ENCODE measurements around the gene FUT7.
"Not testable (repeated sequence)": the region's sequence is repeated elsewhere in the genome, so short reads cannot be mapped to it uniquely, and the experiment has no call there.

The FUT7 gene

DNA sequence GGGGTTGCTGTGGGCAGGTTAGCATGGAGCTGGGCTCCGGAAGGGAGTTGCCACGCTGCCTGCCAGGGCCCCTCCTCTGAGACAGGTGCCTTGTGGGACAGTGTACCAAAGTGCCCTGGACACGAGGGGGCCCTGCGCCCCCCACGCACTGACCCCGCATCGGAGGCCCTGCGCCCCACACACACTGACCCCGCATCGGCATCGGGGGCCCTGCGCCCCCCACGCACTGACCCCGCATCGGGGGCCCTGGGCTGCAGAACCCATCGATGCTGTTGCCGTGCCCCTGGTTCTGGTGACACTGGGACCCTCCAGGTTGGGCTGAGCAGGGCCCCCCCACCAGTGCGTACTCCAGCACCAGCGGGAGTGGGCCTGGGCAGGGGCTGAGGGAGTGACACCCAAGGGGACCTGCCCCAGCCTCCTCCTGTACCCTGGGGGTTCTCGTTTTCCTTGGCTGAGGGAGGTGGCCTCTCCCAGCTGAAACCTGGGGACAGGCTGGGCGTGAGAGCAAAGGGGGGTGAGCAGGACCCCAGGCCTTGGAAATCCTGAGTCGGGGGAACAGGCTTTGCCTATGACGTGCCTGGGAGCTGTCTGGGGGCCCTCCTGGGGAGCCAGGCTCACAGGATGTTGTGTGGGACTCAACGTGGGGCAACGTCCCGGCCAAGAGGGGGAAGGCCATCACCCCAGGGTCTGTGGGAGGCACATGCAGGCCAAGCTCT lies 31.6 kb upstream of the FUT7 start:
- H3K27ac ChIP-seq (ENCODE audit: low read depth, low read length): no peak overlapping the region
- H3K9ac ChIP-seq (ENCODE audit: low read length): no peak overlapping the region

GRCh38 chr9:137062798-137063197 lies 30.9 kb upstream of the FUT7 start:
- not testable (repeated sequence) for H3K4me3 ChIP-seq (ENCODE audit: low read length); H3K9ac ChIP-seq (ENCODE audit: low read length); H3K4me1 ChIP-seq (ENCODE audit: control insufficient read depth, insufficient read depth, low read length); H3K27me3 ChIP-seq (ENCODE audit: control insufficient read depth, insufficient read depth, low read length); H3K27ac ChIP-seq (ENCODE audit: low read depth, low read length); H3K36me3 ChIP-seq (ENCODE audit: control insufficient read depth, insufficient read depth, low read length)

More for the DNA sequence above, 31.6 kb upstream of the FUT7 start:
- H3K27me3 ChIP-seq (ENCODE audit: control insufficient read depth, insufficient read depth, low read length): peaks cover 4% of the 10 kb centered on the region
- H3K4me1 ChIP-seq (ENCODE audit: control insufficient read depth, insufficient read depth, low read length): no peaks in the 10 kb centered on the region
- no peaks in the 10 kb centered on the region for H3K36me3 ChIP-seq (ENCODE audit: control insufficient read depth, insufficient read depth, low read length)
- H3K4me3 ChIP-seq (ENCODE audit: low read length): no peak overlapping the region

DNA sequence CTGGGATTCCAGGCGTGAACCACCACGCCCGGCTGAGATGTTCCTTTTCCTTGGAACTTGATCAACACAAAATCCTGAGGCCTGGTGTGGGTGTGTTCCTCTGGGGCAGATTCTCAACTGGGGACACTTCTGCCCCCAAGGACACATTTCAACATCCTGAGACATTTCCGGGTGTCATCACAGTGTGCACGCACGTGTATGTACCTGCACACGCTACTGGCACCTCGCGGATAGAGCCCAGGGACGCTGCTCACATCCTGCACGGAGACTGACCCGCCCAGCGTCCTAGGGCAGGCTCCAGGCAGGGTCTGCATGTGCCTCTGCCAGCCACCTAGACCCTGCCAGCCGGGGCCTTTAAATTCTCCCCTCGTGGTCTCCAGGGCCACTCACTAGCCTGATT lies 30.5 kb upstream of the FUT7 start:
- no peaks in the 10 kb centered on the region for H3K36me3 ChIP-seq (ENCODE audit: control insufficient read depth, insufficient read depth, low read length)
- no peak overlapping the region for H3K9ac ChIP-seq (ENCODE audit: low read length)
- H3K4me1 ChIP-seq (ENCODE audit: control insufficient read depth, insufficient read depth, low read length): no peaks in the 10 kb centered on the region
- H3K27ac ChIP-seq (ENCODE audit: low read depth, low read length): no peak overlapping the region
- no peak overlapping the region for H3K4me3 ChIP-seq (ENCODE audit: low read length)
- H3K27me3 ChIP-seq (ENCODE audit: control insufficient read depth, insufficient read depth, low read length): no peaks in the 10 kb centered on the region

DNA sequence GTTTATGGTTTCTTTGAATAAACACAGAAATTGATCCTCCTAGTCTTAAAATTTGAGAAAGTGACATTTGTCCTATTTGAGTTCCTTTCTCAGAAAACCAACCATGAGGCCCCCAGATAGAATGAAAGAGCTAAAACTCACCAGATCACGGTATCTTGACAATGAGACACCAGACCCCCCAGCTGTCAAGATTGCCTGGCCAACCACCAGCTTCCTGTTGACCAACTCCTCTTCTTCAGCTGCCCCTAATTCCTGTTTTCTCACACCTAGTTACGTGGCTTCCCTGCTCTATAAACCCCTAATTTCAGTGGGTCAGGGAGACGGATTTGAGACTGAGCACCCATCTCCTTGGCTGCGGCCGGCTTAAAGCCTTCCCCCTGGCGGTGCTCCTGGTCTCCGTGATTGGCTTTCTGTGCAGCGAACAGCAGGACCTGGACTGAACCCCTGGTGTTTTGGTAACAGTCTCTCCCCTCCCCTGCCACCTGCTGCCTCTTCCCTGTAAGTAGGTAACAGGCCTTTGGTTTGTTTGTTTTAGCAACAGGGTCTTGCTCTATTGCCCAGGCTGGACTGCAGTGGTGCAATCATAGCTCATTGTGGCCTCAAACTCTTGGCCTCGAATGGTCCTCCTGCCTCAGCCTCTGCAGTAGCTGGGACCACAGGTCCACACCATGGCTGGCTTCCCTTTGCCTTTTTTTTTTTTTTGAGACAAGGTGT lies 26.8 kb upstream of the FUT7 start:
- Histone ChIP-seq H3K9ac (ENCODE audit: low read length) (no peak overlapping the region), H3K27ac (ENCODE audit: low read depth, low read length) (no peak overlapping the region), H3K4me1 (ENCODE audit: control insufficient read depth, insufficient read depth, low read length) (peaks cover 13% of the 10 kb centered on the region), H3K4me3 (ENCODE audit: low read length) (no peak overlapping the region), H3K36me3 (ENCODE audit: control insufficient read depth, insufficient read depth, low read length) (no peaks in the 10 kb centered on the region), H3K27me3 (ENCODE audit: control insufficient read depth, insufficient read depth, low read length) (no peaks in the 10 kb centered on the region)

DNA sequence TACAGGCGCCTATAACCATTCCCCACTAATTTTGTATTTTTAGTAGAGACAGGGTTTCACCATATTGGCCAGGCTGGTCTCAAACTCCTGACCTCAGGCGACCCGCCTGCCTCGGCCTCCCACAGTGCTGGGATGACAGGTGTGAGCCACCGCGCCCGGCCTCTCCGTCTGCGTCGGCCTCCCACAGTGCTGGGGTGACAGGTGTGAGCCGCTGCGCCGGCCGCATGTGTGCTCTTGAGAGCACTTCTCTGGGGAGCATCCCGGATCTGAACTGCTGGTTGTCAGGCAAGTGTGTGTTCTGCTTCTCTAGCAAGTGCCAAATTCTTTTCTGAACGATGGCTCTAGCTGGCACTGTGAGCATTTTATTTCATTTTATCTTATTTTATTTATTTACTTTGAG lies 25.7 kb upstream of the FUT7 start:
- Histone ChIP-seq H3K4me3 (ENCODE audit: low read length) (no peak overlapping the region), H3K9ac (ENCODE audit: low read length) (no peak overlapping the region), H3K27ac (ENCODE audit: low read depth, low read length) (no peak overlapping the region), H3K27me3 (ENCODE audit: control insufficient read depth, insufficient read depth, low read length) (peaks cover 1% of the 10 kb centered on the region), H3K4me1 (ENCODE audit: control insufficient read depth, insufficient read depth, low read length) (peaks cover 13% of the 10 kb centered on the region), H3K36me3 (ENCODE audit: control insufficient read depth, insufficient read depth, low read length) (no peaks in the 10 kb centered on the region)

- no peak overlapping the region for H3K9ac ChIP-seq (ENCODE audit: low read length)
- peaks cover 3% of the 10 kb centered on the region for H3K27me3 ChIP-seq (ENCODE audit: control insufficient read depth, insufficient read depth, low read length)
- H3K27ac ChIP-seq (ENCODE audit: low read depth, low read length): no peak overlapping the region
- no peaks in the 10 kb centered on the region for H3K36me3 ChIP-seq (ENCODE audit: control insufficient read depth, insufficient read depth, low read length)
- peaks cover 13% of the 10 kb centered on the region for H3K4me1 ChIP-seq (ENCODE audit: control insufficient read depth, insufficient read depth, low read length)
- no peak overlapping the region for H3K4me3 ChIP-seq (ENCODE audit: low read length)
These were observed 25.0 kb upstream of the FUT7 start for GRCh38 chr9:137056739-137057415.

GRCh38 chr9:137055385-137056364 lies 23.8 kb upstream of the FUT7 start:
- Histone ChIP-seq H3K27ac (ENCODE audit: low read depth, low read length) (peak overlapping the region; percentile 40), H3K9ac (ENCODE audit: low read length) (no peak overlapping the region), H3K4me3 (ENCODE audit: low read length) (peak overlapping the region; percentile 41), H3K27me3 (ENCODE audit: control insufficient read depth, insufficient read depth, low read length) (peaks cover 3% of the 10 kb centered on the region), H3K36me3 (ENCODE audit: control insufficient read depth, insufficient read depth, low read length) (no peaks in the 10 kb centered on the region), H3K4me1 (ENCODE audit: control insufficient read depth, insufficient read depth, low read length) (peaks cover 13% of the 10 kb centered on the region)

GRCh38 chr9:137054932-137055384 lies 23.1 kb upstream of the FUT7 start:
- Histone ChIP-seq H3K9ac (ENCODE audit: low read length) (no peak overlapping the region), H3K4me3 (ENCODE audit: low read length) (peak overlapping the region; percentile 9), H3K4me1 (ENCODE audit: control insufficient read depth, insufficient read depth, low read length) (peaks cover 13% of the 10 kb centered on the region), H3K27me3 (ENCODE audit: control insufficient read depth, insufficient read depth, low read length) (peaks cover 3% of the 10 kb centered on the region), H3K36me3 (ENCODE audit: control insufficient read depth, insufficient read depth, low read length) (no peaks in the 10 kb centered on the region), H3K27ac (ENCODE audit: low read depth, low read length) (peak overlapping the region; percentile 40)

DNA sequence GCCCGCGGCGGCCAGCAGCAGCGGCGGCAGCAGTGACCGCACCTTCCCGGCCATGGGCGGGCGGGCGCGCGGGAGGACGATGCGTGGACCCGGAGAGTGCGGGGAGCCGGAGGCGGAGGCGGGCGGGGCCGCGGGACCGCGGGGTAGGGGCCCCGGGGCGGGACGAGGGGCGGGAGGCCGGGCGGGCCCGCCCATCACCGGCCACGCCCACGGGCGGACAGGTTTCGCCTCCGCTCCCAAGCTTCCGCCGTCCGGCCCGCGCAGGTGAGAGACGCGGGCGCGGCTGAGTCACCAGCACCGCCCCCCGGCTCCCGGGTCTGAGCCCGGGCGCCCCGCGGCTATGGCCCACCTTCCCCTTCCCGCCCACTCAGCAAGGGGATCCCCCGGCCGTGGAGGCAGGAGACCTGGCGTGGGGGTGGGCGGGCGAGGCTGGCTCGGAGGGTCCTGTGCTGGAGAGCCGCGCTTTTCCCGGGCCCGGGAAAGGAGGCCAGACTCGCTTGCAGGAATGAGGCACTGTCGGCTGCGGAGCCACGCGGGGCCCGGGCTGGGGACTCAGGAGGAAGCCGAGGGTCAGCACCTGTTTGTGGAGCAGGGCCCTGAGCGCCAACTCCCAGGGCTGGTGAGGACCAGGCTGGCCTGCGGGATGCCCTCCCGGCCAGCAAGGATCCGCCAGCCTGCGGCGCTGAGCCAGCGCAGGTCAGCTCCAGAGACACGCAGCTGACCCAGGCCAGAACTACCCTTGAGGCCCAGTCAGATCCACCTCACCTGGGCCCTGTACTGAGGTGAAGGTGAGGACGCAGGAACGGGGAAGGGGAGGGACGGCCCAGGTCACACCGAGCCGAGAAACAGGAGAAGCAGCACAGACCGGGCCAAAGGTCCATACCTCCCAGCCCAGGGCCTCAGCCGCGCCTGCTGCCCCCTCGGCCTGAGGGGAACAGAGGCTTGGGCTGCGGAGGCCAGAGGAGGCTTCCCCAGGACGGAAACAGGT lies 22.4 kb upstream of the FUT7 start, which contains the start of gene ENTPD2:
Gene ENTPD2, minus strand, starts transcription at position 118 of the 988 bp plus-strand sequence. Its CDS starts 64 bp downstream, at position 54.
- no peak within 1 kb of the TSS for H3K9ac ChIP-seq (ENCODE audit: low read length)
- peaks cover 8% of the 10 kb centered on the region for H3K27me3 ChIP-seq (ENCODE audit: control insufficient read depth, insufficient read depth, low read length)
- H3K36me3 ChIP-seq (ENCODE audit: control insufficient read depth, insufficient read depth, low read length): no peaks in the 10 kb centered on the region
- H3K27ac ChIP-seq (ENCODE audit: low read depth, low read length): peak within 1 kb of the TSS; percentile 40
- H3K4me1 ChIP-seq (ENCODE audit: control insufficient read depth, insufficient read depth, low read length): peaks cover 13% of the 10 kb centered on the region
- peak within 1 kb of the TSS; percentile 32 for H3K4me3 ChIP-seq (ENCODE audit: low read length)

DNA sequence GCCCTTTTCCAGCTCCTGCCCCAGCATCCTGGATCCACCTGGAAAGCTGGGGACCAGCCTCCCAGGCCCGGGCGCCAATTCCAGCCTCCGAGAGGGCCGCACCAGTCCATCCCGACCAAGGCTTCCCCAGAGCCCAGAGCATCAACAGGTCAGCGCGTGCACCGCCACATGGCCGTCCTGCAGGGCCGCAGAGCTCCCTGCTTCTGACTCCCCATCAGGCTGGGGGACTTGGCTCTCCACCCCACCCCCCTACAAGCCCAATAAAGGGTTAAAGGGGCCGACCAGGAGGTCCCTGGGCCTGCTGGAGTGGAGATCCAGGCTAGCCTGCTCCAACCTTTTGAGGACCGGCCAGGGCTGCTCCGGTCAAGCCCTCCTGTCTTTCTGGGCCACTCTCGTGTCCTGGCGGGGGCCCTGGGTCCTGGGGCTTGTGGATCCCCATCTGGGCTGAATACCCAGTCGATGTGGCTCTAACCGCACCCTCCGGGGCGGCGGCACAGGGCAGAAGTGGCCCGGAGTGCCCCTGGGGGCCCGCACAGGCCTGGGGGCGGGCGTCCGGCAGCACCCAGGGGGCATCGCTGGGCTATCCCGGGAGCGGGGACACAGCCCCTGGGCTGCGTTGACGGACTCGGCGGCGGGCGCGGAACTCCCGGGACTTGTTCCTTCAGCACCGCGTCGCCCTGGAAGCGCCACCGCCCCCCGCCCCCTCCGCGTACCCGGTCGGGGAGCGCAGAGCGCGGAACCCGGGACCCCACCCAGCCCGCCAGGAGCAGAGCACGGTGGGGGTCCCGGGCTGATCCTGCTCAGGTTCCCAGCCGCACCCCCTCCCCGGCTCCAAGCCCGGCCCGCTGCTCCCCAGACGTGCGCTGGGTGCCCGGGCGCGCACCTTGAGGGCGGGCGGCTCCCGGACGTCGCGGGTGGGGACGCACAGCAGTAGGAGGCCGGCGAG lies 21.4 kb upstream of the FUT7 start:
- Histone ChIP-seq H3K4me1 (ENCODE audit: control insufficient read depth, insufficient read depth, low read length) (peaks cover 15% of the 10 kb centered on the region), H3K27me3 (ENCODE audit: control insufficient read depth, insufficient read depth, low read length) (peaks cover 12% of the 10 kb centered on the region), H3K9ac (ENCODE audit: low read length) (no peak overlapping the region), H3K27ac (ENCODE audit: low read depth, low read length) (no peak overlapping the region), H3K4me3 (ENCODE audit: low read length) (peak overlapping the region; percentile 32), H3K36me3 (ENCODE audit: control insufficient read depth, insufficient read depth, low read length) (no peaks in the 10 kb centered on the region)

All from rectal smooth muscle tissue (tissue), 1 donor.